SHP77 treated with DMSO at 0.1 percent for 48 hours (cell line): ENCODE data around the gene SLIT3.

Experiments used
- DNase-seq: peaks from one replicate; lab custom pipeline; 2025; lab: John Stamatoyannopoulos, UW

The SLIT3 gene

DNA sequence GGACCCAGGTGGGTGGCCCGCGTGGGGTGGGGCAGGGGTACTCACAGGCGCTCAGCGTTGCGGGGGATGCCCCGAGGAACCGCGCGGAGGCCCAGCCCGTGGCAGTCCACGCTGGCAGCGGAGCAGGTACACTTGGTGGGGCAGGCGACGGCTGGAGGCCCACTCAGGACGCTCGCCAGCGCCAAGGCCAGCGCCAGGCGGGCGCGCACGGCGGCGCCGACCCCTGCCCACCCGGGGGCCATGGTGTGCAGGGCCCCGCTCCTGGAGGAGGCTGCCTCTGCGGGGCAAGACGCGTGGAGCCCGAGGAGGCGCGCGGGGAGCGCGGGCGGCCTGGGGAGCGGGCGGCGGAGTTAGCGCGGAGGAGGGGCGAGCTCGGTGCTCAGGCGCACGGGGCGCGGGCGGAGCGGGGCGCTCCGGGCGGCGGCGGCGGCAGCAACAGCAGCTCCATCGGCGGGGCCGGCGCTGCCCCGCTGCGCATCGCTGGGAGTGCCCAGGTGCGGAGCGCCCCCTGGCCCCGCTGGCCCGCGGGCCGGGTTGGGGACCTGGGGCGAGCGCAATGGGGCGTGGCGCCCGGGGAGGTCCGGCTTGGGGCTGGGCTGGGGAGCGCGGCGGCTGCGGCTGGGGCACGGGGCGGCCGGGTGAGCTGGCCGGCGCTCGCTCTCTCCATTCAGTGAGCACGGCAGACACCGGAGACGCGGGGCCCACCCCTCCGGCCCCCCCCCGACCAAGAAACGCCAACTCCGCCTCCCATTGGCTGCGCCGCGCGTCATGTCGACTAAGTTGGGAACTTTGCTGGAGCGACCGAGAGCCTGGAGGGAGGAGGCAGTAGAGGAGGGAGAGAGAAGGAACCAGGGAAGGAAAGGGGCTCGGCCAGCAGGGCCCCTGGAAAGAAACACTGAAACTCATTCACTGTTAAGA lies at the start of gene SLIT3:
TSS of gene SLIT3 (minus strand) at position 672 of the 918 bp plus-strand sequence. CDS start at position 242, 430 bp downstream.
- no peak for DNase-seq

DNA sequence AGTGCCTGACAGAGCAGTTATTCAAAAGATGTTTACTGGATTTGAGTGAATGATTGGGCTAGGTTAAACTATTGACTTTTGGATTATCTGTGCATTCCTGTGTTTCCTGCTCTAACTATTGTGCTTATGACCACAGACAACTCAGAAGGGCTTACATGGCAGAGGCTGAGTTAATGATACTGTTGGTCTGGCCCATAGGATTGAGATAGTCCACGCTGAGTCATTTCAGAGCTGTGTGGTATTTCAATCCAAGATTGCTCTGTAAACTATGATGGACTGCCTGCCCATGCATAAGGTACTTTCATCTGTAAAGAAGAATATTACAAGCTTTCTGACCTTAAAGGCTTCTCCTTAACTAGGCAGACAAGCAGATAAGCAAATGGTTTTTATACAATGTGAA lies 49.1 kb upstream of the SLIT3 start:
- no peak for DNase-seq

DNA sequence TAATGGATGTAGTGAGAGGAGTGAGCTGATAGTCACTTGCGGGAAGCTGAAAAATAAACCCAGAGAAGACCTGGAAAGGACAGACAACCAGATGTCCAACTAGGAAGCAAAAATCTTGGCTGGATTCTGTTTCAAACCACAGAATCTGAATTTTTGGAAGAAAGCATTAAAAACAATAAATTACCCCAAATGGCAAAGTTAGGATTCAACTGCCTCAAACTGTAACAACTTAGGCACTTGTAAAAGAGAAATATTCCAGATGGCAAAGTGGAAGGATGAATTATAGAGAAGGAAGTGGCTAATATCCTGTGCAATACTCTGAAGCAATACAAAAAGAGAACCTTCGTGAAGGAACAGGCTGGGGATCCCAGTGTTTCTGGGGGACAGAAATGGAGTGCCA lies 46.8 kb upstream of the SLIT3 start:
- DNase-seq: no peak

DNA sequence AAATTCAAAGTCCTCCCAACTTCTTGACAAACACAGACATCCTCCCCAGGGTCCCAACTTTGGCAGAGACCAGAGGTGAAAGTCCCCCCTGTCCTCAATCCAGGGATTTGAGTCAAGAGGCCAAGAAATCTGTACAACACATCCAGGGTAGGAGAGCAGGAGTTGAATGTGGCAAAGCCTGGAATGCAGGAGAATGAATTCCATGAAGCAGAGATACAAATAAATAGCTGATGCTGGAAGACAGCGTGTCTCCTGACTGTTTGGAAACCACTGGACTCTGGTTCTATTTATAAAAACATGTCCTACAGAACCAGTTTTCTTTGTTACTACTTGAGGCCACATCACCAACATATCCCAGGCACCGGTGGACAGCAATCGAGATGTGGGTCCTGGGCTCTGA lies 43.7 kb upstream of the SLIT3 start:
- no peak for DNase-seq

DNA sequence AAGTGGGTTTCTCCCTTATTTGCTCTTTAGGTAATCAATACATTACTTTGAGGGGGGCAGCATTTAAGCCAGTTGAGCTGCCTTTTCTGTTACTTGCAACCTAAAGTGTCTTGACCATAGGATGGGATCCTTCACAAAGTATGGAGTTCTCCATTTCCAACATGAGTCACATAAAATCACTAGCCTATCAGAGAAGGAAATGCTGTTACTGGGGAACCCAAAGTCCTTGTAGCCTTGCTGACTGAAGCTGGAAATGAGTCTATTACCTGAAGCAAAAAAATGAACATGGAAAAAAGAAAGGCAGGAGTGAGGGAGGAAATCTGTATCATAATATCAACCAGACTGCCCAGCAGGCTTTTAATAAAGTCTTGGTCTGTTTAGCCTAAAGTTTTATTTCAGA lies 42.8 kb upstream of the SLIT3 start:
- no peak for DNase-seq

DNA sequence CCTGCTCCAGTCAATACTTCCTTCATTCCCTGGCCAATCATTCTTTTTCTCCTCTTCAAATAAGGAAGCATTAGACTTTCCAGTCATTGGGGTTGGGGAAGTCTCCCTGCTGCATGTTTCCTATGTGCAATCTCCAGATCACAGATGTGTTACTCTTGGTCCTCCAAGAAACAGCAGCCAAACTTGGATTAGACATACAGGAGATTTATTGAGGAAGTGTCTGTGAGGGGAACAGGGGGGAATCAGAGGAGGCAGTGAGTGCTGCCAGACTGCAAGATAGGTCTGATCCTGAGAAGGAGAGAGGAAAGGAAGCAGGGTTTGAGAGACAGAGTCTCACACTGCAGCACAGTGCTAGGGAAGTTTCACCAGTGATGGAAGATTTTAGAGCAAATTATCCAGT lies 40.6 kb upstream of the SLIT3 start:
- no peak for DNase-seq

DNA sequence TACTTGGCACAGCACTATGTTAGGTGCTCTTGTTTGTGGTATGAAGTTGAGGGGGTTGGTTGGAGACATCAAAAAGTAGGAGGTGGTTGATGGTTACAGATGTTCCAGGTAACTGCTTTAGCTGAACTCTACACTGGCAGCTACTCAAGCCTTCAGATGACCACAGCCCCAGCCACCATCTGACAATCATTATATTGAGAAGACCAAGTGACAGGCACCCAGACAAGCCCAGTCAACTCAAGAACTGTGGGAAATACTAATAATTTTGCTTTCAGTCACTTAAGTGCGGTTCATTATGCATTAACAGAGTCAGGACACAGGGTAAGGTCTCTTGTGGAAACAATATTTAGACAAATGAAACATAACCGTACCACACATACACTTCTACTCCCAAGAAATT lies 38.9 kb upstream of the SLIT3 start:
- no peak for DNase-seq

DNA sequence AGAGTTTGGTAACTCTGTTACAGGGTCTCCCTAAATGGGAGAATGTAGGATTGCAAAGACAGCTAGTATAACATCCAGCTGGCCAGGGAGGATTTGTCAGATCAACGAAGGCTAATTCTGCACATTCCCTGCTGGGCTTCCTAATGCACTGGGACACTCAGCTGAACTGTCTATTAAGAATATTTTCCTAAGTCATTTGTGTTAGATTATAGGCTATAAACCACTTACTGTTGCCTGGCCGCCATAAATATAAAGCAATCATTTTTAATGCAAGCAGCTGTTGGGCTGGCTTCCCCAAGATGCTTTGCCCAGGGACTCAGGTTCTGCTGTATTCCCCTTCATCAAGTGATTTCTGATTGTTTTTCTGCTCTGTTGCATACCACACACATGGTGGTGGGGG lies 35.3 kb upstream of the SLIT3 start:
- no peak for DNase-seq

DNA sequence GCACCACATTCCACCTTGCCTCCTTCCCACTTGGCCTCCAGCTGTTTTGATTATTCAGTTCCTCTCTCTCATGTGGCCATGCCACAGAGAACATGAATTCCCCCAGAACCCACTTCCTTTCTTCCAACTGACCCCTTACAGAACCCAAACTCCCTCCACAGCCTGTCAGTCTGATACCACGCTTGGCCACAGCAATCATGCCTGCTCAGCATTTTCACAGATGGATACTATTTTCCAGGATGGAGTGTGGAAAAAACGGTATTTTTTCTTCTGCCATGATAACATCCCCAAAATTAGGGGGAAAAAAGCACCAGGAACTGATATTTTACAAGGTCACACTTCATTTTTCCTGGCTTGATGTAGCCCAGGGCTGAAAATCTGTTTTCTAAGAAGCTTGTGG lies 34.9 kb upstream of the SLIT3 start:
- DNase-seq: no peak

DNA sequence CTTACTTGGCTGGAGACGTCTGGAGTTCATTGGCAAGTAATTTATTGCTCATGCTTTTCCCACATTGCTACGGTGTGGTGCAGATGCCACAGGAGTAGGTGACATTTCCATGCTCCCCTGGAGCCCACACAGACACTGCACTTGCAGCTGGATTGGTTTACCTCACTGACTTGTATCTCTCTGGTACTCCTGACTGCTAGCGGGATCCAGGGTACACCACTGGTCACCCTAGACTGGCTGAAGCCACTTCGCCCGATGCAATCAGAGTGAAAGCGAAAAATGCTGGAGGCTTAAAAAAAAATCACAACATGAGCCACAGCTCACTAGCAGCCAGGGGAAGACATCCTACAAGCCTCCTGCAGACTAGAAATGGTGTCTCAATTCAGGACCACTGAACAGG lies 32.6 kb upstream of the SLIT3 start:
- DNase-seq: no peak

DNA sequence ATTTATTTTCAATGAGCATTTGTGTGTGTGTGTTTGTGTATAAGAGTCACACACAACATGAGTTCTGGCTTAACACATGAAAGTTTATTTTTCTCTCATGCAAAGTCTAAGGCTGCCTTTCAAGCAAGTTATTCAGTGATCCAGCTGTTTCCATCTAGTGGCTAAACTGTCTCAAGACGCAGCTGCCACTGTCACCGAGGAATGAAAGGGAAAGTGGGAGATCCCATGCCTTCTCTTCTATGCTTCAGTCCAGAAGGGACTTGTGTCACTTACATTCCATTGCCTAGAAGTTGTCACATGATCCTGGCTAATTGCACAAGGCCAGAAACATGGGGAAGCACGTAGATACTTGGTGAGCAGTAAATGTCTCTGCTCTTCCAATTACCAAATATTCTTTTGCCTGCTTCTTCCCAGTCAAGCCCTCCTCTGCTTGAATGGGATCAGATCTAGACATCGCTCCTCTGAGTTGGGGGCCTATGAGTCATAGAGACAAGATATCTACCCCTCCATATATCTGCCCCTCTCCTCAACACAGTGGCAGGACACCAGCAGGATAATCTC lies 30.4 kb upstream of the SLIT3 start:
- DNase-seq: no peak

DNA sequence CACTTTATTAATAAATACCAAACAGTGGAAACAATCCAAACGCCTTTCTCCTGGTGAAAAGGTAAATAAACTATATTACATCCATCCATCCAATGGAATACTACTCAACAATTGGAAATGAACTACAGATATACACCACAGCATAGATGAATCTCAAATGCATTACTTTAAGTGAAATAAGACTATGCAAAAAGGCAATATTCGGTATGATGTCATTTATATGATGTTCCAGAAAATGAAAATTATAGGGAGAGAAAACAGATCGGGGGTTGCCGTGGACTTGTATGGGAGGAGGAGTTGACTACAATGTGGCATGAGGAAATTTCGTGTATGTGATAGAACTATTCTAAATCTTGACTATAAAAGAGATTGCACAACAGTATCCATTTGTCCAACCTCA lies 27.5 kb upstream of the SLIT3 start:
- no peak for DNase-seq

DNA sequence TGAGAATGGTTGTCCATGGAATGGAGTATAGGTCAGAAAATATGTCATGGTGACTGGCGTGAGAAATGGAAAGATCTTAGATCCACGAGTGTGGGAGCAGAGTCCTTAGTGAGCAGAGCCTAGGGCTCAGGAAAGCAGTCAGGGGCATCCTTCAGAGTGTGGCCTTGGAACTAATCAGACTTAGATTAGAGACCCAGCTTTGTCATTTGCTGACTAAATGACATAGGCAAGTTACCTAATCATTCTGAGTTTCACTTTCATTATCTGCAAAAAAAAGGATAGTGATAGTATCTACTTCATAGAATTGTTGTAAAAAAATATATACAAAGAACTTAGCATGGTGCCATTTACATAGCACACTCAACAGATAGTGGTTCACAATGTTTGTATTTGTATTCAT lies 24.3 kb upstream of the SLIT3 start:
- no peak for DNase-seq

DNA sequence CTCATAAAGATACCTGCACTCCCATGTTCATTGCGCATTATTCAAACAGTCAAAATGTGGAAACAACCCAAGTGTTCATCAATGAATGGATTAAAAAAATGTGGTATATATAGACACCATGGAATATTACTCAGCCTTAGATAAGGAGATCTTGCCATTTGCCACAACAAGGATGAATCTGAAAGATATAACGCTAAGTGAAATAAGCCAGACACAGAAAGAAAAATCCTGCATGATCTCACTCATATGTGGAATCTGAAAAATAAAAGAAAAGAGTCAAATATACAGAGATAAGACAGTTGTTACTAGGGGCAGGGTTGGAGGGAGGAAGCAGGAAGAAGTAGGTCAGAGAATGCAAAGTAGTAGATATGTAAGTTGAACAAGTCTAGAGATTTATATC lies 17.6 kb upstream of the SLIT3 start:
- DNase-seq: no peak

DNA sequence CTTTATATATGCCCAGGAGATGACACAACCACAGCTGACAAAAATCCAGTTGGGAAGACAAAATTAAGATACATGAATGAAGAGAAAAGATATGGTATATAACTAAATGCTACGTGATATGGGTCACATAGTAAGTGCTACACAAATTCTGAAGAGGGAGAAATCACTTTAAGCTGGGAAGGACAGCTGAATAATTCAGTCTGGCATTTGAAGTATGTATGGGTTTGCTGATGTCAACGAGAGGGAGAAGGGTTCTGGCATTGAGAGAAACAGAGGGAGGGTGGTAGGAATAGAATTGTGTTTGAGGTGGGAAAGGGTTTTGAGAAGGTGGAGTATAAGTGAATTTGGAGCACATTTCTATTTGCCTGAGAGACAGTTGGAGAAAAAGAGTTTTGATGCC lies 6.7 kb upstream of the SLIT3 start:
- DNase-seq: no peak

DNA sequence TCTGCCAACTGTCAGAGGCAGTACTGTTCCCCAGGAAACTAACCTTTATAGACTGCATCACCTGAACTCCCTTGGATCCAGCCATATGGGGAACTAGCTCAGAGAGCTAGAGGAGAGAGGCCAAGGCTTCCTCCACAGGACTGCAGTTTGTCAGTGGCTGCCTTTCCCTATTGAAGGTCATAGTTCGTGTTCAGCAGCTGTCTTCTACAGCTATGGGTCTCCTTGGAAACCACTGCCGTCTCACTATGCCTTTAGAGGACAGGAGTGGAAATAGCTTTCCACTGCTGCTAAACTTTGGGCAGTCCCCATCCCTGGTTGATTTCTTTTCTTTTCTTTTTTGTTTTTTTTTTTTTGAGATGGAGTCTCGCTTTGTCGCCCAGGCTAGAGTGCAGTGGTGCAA lies 4.4 kb upstream of the SLIT3 start:
- no peak for DNase-seq

DNA sequence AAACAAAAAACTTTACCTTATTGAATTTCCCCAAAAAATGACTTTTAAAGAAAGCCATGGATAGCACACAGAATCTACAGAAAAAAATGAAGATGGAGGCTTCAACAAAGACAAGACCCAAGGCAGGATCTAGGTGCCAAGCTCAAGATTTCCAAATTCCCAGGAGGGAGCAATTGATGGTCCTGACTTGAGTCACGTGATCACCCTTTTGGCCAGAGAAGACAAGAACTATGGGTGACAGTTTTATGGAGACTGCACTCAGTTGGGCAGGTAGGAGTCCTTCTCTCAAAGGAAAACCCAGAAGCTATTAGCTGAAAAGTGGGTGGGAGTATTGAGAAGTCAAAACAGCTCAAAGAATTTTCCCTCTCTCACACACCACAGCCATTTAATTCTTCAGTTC lies 3.2 kb upstream of the SLIT3 start:
- DNase-seq: no peak

DNA sequence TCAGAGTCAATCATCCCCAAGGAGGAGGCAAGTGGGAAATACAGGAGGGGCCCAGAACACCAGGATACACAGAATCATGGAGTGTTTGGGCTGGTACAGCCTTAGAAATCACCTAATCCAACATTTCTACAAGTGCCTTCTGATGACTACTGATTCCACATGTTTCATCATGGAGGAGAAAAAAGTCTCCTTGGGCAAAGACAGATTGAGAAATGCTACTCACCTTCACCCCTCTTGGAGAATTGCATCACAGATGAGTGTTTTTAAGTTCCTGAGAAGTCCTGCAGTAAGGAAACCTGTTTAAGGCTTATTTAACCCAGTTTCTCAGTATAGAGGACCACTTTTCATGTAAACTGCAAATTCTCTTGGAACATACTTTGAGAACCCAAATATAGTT lies 2.2 kb upstream of the SLIT3 start:
- DNase-seq: no peak

DNA sequence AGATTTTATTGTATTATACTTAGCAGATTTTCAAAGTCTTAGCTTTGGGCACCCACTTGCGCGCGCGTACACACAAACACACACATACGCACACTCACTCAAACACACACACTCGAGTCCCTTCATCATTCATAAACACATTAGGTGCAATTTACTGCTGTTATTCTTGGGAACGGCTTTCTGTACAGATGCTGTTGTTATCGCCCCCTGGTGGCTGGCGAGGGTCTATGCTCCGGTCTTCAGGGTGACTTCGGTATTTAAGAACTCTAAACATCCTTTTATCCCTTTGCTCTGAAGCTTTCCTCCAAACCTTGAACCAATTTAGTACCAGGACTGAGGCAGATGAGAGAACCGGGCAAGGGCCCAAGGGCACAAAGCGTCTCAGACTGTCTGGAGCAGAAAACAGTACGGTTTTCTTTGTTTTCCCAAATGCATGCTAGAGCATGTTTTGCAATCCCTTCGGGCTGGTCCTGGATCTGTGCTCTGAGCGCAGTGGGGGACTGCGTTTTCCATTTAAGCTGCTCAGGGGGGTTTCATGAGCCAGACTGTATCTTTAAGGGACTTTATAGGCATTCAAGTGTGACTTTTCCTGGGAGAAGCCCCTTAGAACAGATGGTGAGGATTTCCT lies 1.7 kb upstream of the SLIT3 start:
- DNase-seq: peak; percentile 11

DNA sequence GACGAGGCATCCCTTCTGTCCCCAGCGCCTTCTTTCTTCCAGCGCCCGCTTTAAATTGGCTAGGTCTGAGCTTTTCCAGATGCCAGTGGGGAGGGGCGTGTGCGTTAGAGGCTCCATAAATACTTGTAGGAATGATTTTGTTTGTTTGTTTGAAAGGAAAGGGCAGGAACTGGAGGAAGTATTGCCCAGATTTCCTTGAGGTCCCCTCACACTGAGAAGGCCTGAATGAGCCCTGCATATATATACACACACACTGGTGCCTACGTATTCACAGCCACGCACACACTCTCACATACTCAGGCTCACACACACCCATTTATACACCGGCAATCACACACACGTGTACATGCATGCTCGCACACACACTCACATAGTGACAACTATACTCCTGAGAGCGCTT lies 1.0 kb upstream of the SLIT3 start:
- no peak for DNase-seq

DNA sequence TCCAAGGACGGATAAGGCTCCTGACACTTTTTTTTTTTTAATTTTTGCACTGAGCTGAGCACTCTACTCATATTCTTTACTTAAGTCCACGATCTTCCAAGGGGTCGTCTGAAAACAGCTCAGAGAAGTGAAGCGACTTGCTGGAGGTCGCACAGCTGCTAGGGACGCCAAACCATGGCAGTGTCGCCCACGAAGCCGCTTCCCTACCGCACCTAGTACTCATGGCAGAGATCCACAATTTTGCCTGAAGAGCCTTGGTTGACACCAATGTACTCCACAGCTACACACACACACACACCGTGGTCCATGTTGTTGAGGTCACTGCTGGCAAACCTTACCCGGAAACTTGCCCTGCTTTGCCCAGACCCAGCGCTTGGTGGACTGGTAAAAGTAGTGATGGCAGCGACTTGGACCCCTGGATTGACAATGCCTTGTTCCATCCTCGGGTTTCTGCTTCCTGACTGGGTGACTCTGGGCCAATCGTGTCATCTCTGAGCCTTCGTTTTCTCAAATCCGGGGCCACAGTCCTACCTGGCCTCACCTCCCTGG lies 521 bp upstream of the SLIT3 start:
- no peak for DNase-seq

DNA sequence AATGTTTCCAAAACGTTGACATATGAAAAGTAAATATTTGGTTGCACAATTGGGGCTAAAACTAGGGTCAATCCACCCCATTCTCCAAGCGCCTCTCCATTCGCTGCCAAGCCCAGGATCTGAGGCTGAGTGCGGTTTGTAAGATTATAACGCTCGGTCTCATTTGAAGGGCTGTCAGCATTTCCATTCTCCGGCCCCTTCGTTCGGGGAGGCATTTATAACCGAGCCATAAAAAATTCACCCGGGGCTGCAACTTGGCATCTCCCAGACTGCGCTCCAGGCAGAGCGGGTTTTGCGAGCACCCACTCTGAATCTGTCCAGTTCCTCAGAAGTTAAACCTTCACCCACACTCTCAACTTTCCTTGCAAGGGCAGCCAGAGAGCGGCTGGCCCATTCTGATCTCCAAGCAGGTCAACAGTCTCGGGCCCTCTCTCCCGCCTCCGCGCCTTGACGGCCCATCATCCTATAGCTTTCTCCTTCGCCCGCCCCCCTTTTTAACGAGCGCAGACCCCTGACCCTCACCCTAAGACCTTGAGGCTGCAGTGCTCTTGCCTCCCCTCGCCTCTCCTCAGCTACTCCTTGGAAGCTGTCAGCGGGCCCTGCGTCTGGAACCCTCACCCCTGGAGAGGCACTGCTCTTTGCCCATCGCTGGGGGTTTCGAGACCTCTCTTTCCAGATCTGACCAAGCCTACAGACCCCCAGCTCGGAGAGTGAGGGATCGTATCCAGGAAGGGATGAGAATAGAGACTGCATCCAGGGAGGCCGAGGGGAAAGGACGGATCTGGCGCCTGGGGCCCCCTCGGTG lies 1.1 kb downstream of the SLIT3 start:
- no peak for DNase-seq
